Neuronal stem cell (in vitro differentiated cells): ENCODE results near the gene MAFG.

ENCODE experiments used
- DNase-seq: peaks from one replicate; pipeline ENCODE4 v3.0.0-alpha.2; 2013; ENCODE audit warnings: low spot score
- H2AFZ ChIP-seq: one replicate; pipeline ENCODE4 v1.6.1; 2013; ENCODE audit warnings: mild to moderate bottlenecking, low read length, inconsistent platforms
- H2AK5ac ChIP-seq: 2 replicates; pipeline ENCODE4 v1.6.1; 2013; ENCODE audit warnings: low read depth, mild to moderate bottlenecking, inconsistent platforms, low read length, moderate library complexity, mixed read lengths
- H2BK120ac ChIP-seq: 2 replicates; pipeline ENCODE4 v1.6.1; 2013; ENCODE audit warnings: low read depth, mild to moderate bottlenecking, inconsistent platforms, low read length, moderate library complexity, mixed read lengths
- H2BK12ac ChIP-seq: one replicate; pipeline ENCODE4 v1.6.1; 2013; ENCODE audit warnings: low read length, inconsistent platforms
- H2BK15ac ChIP-seq: 2 replicates; pipeline ENCODE4 v1.6.1; 2013; ENCODE audit warnings: mild to moderate bottlenecking, low read length, inconsistent platforms, mixed read lengths
- H2BK5ac ChIP-seq: one replicate; pipeline ENCODE4 v1.6.1; 2013; ENCODE audit warnings: inconsistent platforms, mild to moderate bottlenecking, low read length, moderate library complexity
- H3K14ac ChIP-seq: one replicate; pipeline ENCODE4 v1.6.1; 2013; ENCODE audit warnings: low read length, inconsistent platforms
- H3K18ac ChIP-seq: 2 replicates; pipeline ENCODE4 v1.6.1; 2013; ENCODE audit warnings: low read length, inconsistent platforms
- H3K23ac ChIP-seq: 2 replicates; pipeline ENCODE4 v1.6.1; 2013; ENCODE audit warnings: low read depth, mild to moderate bottlenecking, mixed read lengths, low read length, inconsistent platforms; ENCODE audit not compliant: poor library complexity
- H3K27ac ChIP-seq: replicated peaks from 3 replicates; pipeline ENCODE4 v1.5.1; 2013; ENCODE audit warnings: low read length, inconsistent platforms
- H3K27me3 ChIP-seq, 3 experiments: 2 replicates each; pipeline ENCODE4 v1.6.1; 2013; ENCODE audit warnings: low read length in 3 of 3, mild to moderate bottlenecking in 2 of 3, inconsistent platforms in 1 of 3, low read depth in 1 of 3, mixed read lengths in 1 of 3, moderate library complexity in 1 of 3; ENCODE audit not compliant: control insufficient read depth in 3 of 3, insufficient read depth in 3 of 3
- H3K36me3 ChIP-seq, 2 donors: replicated peaks in 1 of 2; 2 replicates each; pipeline ENCODE4 v1.6.1; 2013; ENCODE audit warnings: low read length in 2 of 2; ENCODE audit not compliant: control insufficient read depth in 2 of 2, insufficient read depth in 2 of 2
- H3K4ac ChIP-seq: 2 replicates; pipeline ENCODE4 v1.6.1; 2013; ENCODE audit warnings: inconsistent platforms, mild to moderate bottlenecking, low read length, moderate library complexity
- H3K4me1 ChIP-seq, 2 donors: 1 replicate in 1 of 2; 2 replicates in 1 of 2; pipeline ENCODE4 v1.6.1; 2013; ENCODE audit warnings: low read length in 2 of 2, low read depth in 1 of 2; ENCODE audit not compliant: control insufficient read depth in 2 of 2, insufficient read depth in 1 of 2
- H3K4me2 ChIP-seq: one replicate; pipeline ENCODE4 v1.6.1; 2013; ENCODE audit warnings: mild to moderate bottlenecking, low read length, inconsistent platforms; ENCODE audit not compliant: insufficient read depth, poor library complexity, severe bottlenecking
- H3K4me3 ChIP-seq, 2 donors: 2 replicates each; pipeline ENCODE4 v1.5.1; 2013; ENCODE audit warnings: low read length in 2 of 2, mild to moderate bottlenecking in 2 of 2, inconsistent platforms in 1 of 2, moderate library complexity in 1 of 2
- H3K79me1 ChIP-seq: one replicate; pipeline ENCODE4 v1.6.1; 2013; ENCODE audit warnings: low read depth, mild to moderate bottlenecking, inconsistent platforms, low read length, moderate library complexity
- H3K9ac ChIP-seq: one replicate; pipeline ENCODE4 v1.6.1; 2013; ENCODE audit warnings: mild to moderate bottlenecking, low read depth, low read length, inconsistent platforms; ENCODE audit not compliant: poor library complexity
- H3K9me3 ChIP-seq, 2 donors: replicated peaks in 1 of 2; 2 replicates each; pipeline versions ENCODE3 to v1.6.1; 2013; ENCODE audit warnings: low read length in 2 of 2, mild to moderate bottlenecking in 2 of 2, inconsistent platforms in 1 of 2, low read depth in 1 of 2, mixed read lengths in 1 of 2, moderate library complexity in 1 of 2; ENCODE audit not compliant: control insufficient read depth in 2 of 2, insufficient read depth in 1 of 2
- H4K8ac ChIP-seq: one replicate; pipeline ENCODE4 v1.6.1; 2013; ENCODE audit warnings: low read depth, mild to moderate bottlenecking, inconsistent platforms, low read length, moderate library complexity
- H4K91ac ChIP-seq: one replicate; pipeline ENCODE4 v1.6.1; 2013; ENCODE audit warnings: low read length, low read depth, mild to moderate bottlenecking, inconsistent platforms; ENCODE audit not compliant: poor library complexity
- WGBS, 2 donors: extraction: QIAGEN DNeasy Blood & Tissue Kit; methylation state at CpG; one replicate each; pipeline ENCODE4 v1.1.7; 2013; ENCODE audit warnings: missing lambda C conversion rate in 2 of 2, mixed read lengths in 1 of 2; ENCODE audit not compliant: insufficient read length in 2 of 2, insufficient replicate concordance in 1 of 2; ENCODE audit errors: extremely low coverage in 2 of 2; 5-methylcytosine and 5-hydroxymethylcytosine counted together

MAFG gene

DNA sequence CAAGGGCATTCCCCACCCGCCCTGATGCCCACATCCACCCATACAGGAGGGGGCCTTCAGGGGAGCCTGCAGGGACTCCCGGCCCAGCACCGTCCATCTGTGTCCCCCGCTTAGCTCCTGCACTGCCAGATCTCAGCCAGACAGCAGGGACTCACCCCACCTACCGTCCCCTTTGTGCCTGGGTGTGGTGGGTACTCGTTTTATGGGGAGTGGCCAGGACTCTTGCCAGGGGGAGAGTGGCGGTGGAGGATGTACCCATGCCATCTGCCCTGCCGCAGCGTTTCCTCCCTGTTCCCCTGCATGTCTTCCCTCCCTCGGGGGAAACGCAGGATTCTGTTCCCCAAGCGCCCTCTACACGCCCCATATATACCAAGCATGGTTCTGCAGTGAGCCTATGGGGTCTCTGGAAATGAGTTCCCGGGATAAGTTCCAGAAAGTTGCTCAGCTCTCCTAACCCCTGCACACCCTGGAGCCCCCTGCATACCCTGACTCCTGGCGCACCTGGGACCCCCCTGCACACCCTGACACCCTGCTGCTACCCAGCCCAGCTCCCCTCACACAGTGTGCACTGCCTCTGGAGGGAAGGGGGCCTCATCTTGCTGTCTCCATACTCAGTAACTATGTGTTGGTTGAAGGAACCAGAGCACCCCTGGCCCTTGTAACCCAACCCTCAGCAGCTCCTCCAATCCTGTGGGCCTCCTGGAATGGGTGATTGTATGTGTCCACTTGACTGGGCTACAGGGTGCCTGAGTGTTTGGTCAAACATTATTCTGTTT, 4.2 kb upstream of the MAFG start:
- Histone ChIP-seq H2BK5ac (no peak overlapping the region), H2BK12ac (no peak overlapping the region), H4K8ac (peak overlapping the region; percentile 65), H2BK15ac (peak overlapping the region; percentile 12), H3K27ac (no peak overlapping the region), H4K91ac (no peak overlapping the region), H3K9ac (no peak overlapping the region), H3K4ac (no peak overlapping the region), H3K9me3 (no peaks in the 10 kb centered on the region), H3K36me3 (peaks cover 6 to 29% of the 10 kb centered on the region in 2 donors), H3K4me3 (peak overlapping the region in 1 of 2 donors; percentile 56), H3K4me1 (peaks cover 11 to 13% of the 10 kb centered on the region in 2 donors), H3K27me3 (peaks cover 0 to 10% (median 0%) of the 10 kb centered on the region in 3 experiments), H3K79me1 (peaks cover 29% of the 10 kb centered on the region), H2AK5ac (peak overlapping the region; percentile 63), H2AFZ (no peak overlapping the region), H3K18ac (no peak overlapping the region), H3K14ac (no peak overlapping the region), H3K4me2 (no peak overlapping the region), H3K23ac (peak overlapping the region; percentile 90), H2BK120ac (no peak overlapping the region)
- no peak for DNase-seq
- WGBS, 2 donors: no CpG with 5 or more reads among the region's 15 CpGs

DNA sequence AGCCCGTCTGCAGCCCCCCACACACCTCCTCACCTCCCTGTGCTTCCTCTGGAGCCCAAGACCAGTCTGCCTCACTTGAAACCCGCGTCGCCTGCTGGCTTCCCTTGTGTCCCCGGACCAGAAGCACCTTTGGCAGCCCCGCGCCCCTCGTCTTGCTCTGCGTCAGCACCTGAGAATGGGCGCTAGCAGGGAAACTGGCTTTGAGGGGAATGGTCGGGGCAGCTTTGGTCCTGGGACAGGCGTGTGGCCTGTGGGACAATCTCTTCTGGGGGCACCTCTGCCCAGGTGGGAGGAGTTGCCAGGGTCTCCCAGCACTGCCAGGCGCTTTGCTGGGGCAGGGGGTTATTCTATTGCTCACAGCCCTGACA, 3.6 kb upstream of the MAFG start:
- Histone ChIP-seq H3K4ac (no peak overlapping the region), H3K4me2 (no peak overlapping the region), H3K79me1 (peaks cover 32% of the 10 kb centered on the region), H3K14ac (no peak overlapping the region), H3K4me3 (peak overlapping the region in 1 of 2 donors; percentile 16), H2AK5ac (no peak overlapping the region), H2AFZ (no peak overlapping the region), H3K18ac (no peak overlapping the region), H3K36me3 (peaks cover 6 to 29% of the 10 kb centered on the region in 2 donors), H2BK5ac (peak overlapping the region; percentile 53), H4K91ac (no peak overlapping the region), H3K9me3 (no peaks in the 10 kb centered on the region), H3K27ac (no peak overlapping the region), H3K23ac (peak overlapping the region; percentile 90), H2BK12ac (no peak overlapping the region), H3K4me1 (peaks cover 9 to 13% of the 10 kb centered on the region in 2 donors), H4K8ac (no peak overlapping the region), H3K27me3 (peaks cover 0 to 10% (median 0%) of the 10 kb centered on the region in 3 experiments), H2BK120ac (no peak overlapping the region), H3K9ac (peak overlapping the region; percentile 46), H2BK15ac (no peak overlapping the region)
- no peak for DNase-seq
- WGBS, 2 donors: no CpG with 5 or more reads among the region's 13 CpGs

DNA sequence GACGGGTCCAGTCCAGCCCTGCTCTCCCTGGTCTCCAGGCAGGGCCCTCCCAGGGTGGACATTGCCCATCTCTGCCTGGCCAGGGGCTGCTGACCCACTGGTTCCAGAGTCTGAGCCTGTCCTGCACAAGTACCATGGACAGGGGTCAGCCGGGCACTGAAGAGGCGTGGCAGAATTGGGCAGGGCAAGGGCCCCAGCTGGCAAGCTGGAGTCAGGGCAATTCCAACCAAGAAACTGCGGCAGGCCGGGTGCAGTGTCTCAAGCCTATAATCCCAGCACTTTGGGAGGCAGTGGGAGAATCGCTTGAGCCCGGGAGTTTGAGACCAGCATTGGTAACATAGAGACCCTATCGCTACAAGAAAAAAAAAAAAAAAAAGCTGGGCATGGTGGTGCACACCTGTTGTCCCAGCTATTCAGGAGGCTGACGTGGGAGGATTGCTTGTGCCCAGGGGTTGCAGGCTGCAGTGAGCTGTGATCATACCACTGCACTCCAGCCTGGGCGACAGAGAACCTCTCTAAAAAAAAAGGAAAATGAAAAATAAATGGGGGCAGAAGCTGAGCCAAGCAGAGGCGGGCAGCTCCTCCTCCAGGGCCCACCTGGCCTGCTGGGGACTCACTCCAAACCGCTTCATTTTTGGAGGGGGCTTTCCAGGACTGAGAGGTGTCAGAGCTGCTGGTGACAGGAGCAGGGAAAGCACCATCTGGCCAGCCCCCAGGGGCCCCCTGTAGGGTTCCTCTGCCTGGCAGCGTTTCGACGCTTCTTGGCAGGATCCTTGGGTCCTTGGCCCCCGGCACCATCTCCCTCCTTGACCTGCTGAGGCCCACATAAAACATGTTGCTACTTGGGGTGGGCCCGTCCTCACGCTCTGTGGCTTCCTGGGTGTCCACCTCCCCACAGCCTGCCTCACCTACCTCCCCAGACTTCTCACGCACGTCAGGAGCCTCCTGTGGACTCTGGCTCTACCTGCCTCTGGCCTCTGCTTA, 2.9 kb upstream of the MAFG start:
- peaks cover 6 to 26% of the 10 kb centered on the region in 2 donors for H3K36me3 ChIP-seq
- H3K4me2 ChIP-seq: no peak overlapping the region
- H4K91ac ChIP-seq: no peak overlapping the region
- H2BK5ac ChIP-seq: peak overlapping the region; percentile 53
- H3K9me3 ChIP-seq: no peaks in the 10 kb centered on the region
- no peak overlapping the region for H4K8ac ChIP-seq
- H3K18ac ChIP-seq: no peak overlapping the region
- H3K9ac ChIP-seq: no peak overlapping the region
- H3K27ac ChIP-seq: no peak overlapping the region
- no peak overlapping the region for H3K4me3 ChIP-seq
- H2BK12ac ChIP-seq: no peak overlapping the region
- no peak overlapping the region for H2AFZ ChIP-seq
- H3K23ac ChIP-seq: peak overlapping the region; percentile 85
- no CpG with 5 or more reads among the region's 20 CpGs for WGBS, 2 donors
- H3K79me1 ChIP-seq: peaks cover 32% of the 10 kb centered on the region
- peaks cover 0 to 10% (median 0%) of the 10 kb centered on the region in 3 experiments for H3K27me3 ChIP-seq
- no peak for DNase-seq
- H3K14ac ChIP-seq: no peak overlapping the region
- no peak overlapping the region for H2AK5ac ChIP-seq
- H3K4ac ChIP-seq: no peak overlapping the region
- H2BK15ac ChIP-seq: no peak overlapping the region
- H3K4me1 ChIP-seq: peaks cover 12 to 13% of the 10 kb centered on the region in 2 donors
- H2BK120ac ChIP-seq: no peak overlapping the region
